Panc1 (cell line): ENCODE measurements around the gene KAZN. TPM values are rescaled to one million over a fixed set of nuclear protein-coding genes. Genes with fewer than 3 reads are reported as not detected.

Source experiments
- ATAC-seq: fragments of 200-7000 bp; cut with Tn5 transposase; 2 replicates; pipeline ENCODE4 v1.9.1; 2020; ENCODE audit warnings: mild to moderate bottlenecking, moderate library complexity
- BruUV-seq: library from RNA; stranded (reverse); fragments of 400-500 nt; replicated peaks from 2 replicates; lab custom pipeline; 2021; lab: Mats Ljungman, UMichigan
- CTCF ChIA-PET: fragments of 300-600 bp; sonication (Branson Sonifier 250); formaldehyde crosslinking; loops from one replicate; lab custom pipeline; 2022; ENCODE audit warnings: antibody characterized with exemption; lab: Charles Lee
- POLR2A ChIA-PET: fragments of 300-600 bp; sonication (Branson Sonifier 250); formaldehyde crosslinking; loops from one replicate; lab custom pipeline; 2022; ENCODE audit warnings: antibody characterized with exemption; lab: Charles Lee
- DNase-seq: peaks from one replicate; pipeline ENCODE4 v3.0.0-alpha.2; 2010; ENCODE audit warnings: low read depth, low spot score
- H3K27ac ChIP-seq: 2 replicates; pipeline ENCODE4 v1.5.1; 2011; ENCODE audit warnings: mild to moderate bottlenecking, low read length, inconsistent platforms
- H3K27me3 ChIP-seq: fragments of 200-500 bp; sonication (Bioruptor generic); 2 replicates; pipeline ENCODE4 v1.6.0; 2014; ENCODE audit warnings: low read length, inconsistent platforms; ENCODE audit not compliant: control insufficient read depth, insufficient read depth
- H3K36me3 ChIP-seq: fragments of 200-500 bp; sonication (Bioruptor generic); 2 replicates; pipeline ENCODE4 v1.5.1; 2014; ENCODE audit warnings: inconsistent platforms, mild to moderate bottlenecking, low read length, moderate library complexity; ENCODE audit not compliant: control insufficient read depth, insufficient read depth
- H3K4me1 ChIP-seq: 2 replicates; pipeline ENCODE4 v1.5.1; 2011; ENCODE audit warnings: inconsistent platforms, mild to moderate bottlenecking, low read length, moderate library complexity; ENCODE audit not compliant: control insufficient read depth, insufficient read depth
- H3K4me3 ChIP-seq, 2 experiments: 2 replicates each; pipeline ENCODE4 v1.5.1; 2011 to 2012; ENCODE audit warnings: low read depth in 2 of 2, low read length in 2 of 2, mild to moderate bottlenecking in 2 of 2, inconsistent platforms in 1 of 2, moderate library complexity in 1 of 2
- H3K9me3 ChIP-seq: fragments of 200-500 bp; sonication (Bioruptor generic); 2 replicates; pipeline ENCODE4 v1.5.1; 2014; ENCODE audit warnings: low read depth, mild to moderate bottlenecking, inconsistent platforms, low read length, moderate library complexity; ENCODE audit not compliant: control insufficient read depth, insufficient read depth
- CTCF ChIP-seq: fragments of 450-650 bp; IDR thresholded peaks from 2 replicates; pipeline ENCODE4 v1.5.1; 2017; ENCODE audit warnings: mild to moderate bottlenecking
- POLR2AphosphoS5 ChIP-seq: IDR thresholded peaks from 2 replicates; pipeline ENCODE4 v1.6.1; 2012; ENCODE audit warnings: mild to moderate bottlenecking, low read depth, low read length, moderate library complexity
- SIN3A ChIP-seq: IDR thresholded peaks from 2 replicates; pipeline ENCODE4 v1.6.1; 2012; ENCODE audit warnings: low read depth, mild to moderate bottlenecking, low read length, moderate library complexity, borderline replicate concordance; ENCODE audit not compliant: insufficient read depth
- TCF7L2 ChIP-seq: IDR thresholded peaks from 2 replicates; pipeline ENCODE4 v1.6.1; 2011; ENCODE audit warnings: mild to moderate bottlenecking, low read depth, low read length, inconsistent platforms
- in situ Hi-C: cut with HindIII; loops from 2 replicates; pipeline ENCODE4 v1.10.0; 2016; ENCODE audit warnings: low sequenced_read_pairs, low pct_unique_long_range_greater_than_20kb
- intact Hi-C: fragments of 100-400 bp; cut with micrococcal nuclease; formaldehyde crosslinking; loops from one replicate; pipeline ENCODE4 v1.10.0; 2022; ENCODE audit not compliant: unreplicated experiment
- total RNA-seq: library from RNA; stranded (reverse); gene quantifications from one replicate; pipeline ENCODE4 v1.2.1, GENCODE V29; 2021; ENCODE audit not compliant: unreplicated experiment
- TF ChIP-seq, protein P1 (sequence below), 2 experiments: IDR thresholded peaks; 2 replicates each; pipeline ENCODE4 v1.6.1; 2011 to 2012; ENCODE audit warnings: low read depth in 2 of 2, control low read depth in 1 of 2, low read length in 1 of 2, mild to moderate bottlenecking in 1 of 2, moderate library complexity in 1 of 2; ENCODE audit not compliant: insufficient read depth in 1 of 2

The KAZN gene
- total RNA-seq, 1 experiment from 2014 or later = 6.6 TPM

DNA sequence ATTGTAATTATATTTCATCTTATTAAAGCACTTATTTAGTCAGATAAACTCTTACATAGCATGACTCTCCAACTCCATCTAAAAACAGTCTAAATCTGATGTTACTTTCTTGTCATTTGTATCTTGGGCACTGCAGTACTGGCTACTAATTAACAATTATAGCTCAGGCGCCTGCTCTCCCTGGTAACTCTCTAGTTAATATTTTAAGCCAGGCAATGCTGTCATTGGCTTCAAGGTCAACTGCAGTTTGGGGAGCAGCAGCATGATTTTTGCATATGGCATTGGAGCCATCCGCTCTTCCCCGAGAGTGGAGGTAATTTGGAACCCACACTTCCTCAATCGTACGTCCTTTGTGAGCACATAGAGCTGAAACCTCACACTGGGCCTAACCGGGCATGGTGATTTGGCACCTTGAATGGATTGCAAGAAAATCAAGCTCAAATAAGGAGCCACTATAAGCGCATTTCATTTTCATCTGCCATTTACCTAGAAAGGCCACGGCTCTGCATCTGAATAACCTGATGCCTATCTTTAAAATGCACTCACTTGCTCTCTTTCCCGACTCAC is 187.7 kb downstream of the KAZN start:
- no peak for TF ChIP-seq SIN3A
- TF ChIP-seq TCF7L2 = no peak
- no peak for TF ChIP-seq POLR2AphosphoS5
- no peak for TF ChIP-seq CTCF
- TF ChIP-seq, protein P1, sequence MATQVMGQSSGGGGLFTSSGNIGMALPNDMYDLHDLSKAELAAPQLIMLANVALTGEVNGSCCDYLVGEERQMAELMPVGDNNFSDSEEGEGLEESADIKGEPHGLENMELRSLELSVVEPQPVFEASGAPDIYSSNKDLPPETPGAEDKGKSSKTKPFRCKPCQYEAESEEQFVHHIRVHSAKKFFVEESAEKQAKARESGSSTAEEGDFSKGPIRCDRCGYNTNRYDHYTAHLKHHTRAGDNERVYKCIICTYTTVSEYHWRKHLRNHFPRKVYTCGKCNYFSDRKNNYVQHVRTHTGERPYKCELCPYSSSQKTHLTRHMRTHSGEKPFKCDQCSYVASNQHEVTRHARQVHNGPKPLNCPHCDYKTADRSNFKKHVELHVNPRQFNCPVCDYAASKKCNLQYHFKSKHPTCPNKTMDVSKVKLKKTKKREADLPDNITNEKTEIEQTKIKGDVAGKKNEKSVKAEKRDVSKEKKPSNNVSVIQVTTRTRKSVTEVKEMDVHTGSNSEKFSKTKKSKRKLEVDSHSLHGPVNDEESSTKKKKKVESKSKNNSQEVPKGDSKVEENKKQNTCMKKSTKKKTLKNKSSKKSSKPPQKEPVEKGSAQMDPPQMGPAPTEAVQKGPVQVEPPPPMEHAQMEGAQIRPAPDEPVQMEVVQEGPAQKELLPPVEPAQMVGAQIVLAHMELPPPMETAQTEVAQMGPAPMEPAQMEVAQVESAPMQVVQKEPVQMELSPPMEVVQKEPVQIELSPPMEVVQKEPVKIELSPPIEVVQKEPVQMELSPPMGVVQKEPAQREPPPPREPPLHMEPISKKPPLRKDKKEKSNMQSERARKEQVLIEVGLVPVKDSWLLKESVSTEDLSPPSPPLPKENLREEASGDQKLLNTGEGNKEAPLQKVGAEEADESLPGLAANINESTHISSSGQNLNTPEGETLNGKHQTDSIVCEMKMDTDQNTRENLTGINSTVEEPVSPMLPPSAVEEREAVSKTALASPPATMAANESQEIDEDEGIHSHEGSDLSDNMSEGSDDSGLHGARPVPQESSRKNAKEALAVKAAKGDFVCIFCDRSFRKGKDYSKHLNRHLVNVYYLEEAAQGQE (IDR thresholded peaks at IDR 0.05; ENCODE audit: insufficient read depth in 1 of 2, low read depth in 2 of 2, low read length in 1 of 2) = no peak
- DNase-seq = no peak
- in situ Hi-C loops (no loop called here), intact Hi-C loops (no loop called here)
- Histone ChIP-seq H3K27ac (no peak overlapping the region), H3K4me3 (no peak overlapping the region), H3K9me3 (no peaks in the 10 kb centered on the region), H3K36me3 (no peaks in the 10 kb centered on the region), H3K4me1 (no peaks in the 10 kb centered on the region), H3K27me3 (peaks cover 5% of the 10 kb centered on the region; the same call in 1 of the 2 replicates)
- CTCF ChIA-PET = interaction anchor here (0.6 kb wide), 1 partner anchor 90 kb away, joined by 3 read pairs; no protein-coding TSS in a partner anchor
- POLR2A ChIA-PET = no interaction called here
- no TSS peak for BruUV-seq
- no peak for ATAC-seq

DNA sequence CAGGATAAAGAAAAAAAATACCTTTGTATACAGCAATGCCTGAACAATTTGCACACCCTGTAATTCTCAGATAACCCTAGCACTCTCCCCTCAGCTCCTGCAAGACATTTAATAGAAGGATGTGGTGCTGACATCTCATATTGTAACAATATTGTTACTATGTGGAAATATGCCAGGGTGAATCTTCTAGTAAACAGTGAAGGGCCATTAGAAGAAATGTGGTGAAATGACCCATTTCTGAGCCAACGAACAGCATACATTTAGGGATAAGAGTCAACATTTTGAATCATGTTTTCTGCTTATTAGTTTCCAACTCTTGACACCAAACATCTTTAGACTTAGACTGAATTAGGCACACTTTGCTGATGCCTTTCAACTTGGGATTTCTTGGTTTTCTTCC is 188.2 kb downstream of the KAZN start:
- POLR2A ChIA-PET = no interaction called here
- BruUV-seq = no TSS peak
- no peaks in the 10 kb centered on the region for H3K36me3 ChIP-seq
- in situ Hi-C loops (no loop called here), intact Hi-C loops (no loop called here)
- TF ChIP-seq CTCF (no peak), TCF7L2 (no peak), POLR2AphosphoS5 (no peak), SIN3A (no peak)
- TF ChIP-seq, protein P1 (IDR thresholded peaks at IDR 0.05; ENCODE audit: insufficient read depth in 1 of 2, low read depth in 2 of 2, low read length in 1 of 2) = no peak
- no peak for DNase-seq
- no peaks in the 10 kb centered on the region for H3K9me3 ChIP-seq
- no peak overlapping the region for H3K27ac ChIP-seq
- peaks cover 5% of the 10 kb centered on the region; the same call in 1 of the 2 replicates for H3K27me3 ChIP-seq
- H3K4me3 ChIP-seq = no peak overlapping the region
- CTCF ChIA-PET = no interaction called here
- ATAC-seq = no peak
- H3K4me1 ChIP-seq = no peaks in the 10 kb centered on the region
